Fibroblast of mammary gland (primary cell): ENCODE measurements around the gene HTRA1.

Experiments used
- DNase-seq: peaks from one replicate; pipeline ENCODE4 v3.0.0-alpha.2; 2010; ENCODE audit warnings: low read depth
- H3K4me3 ChIP-seq: 2 replicates; pipeline ENCODE4 v1.5.1; 2011; ENCODE audit warnings: low read depth, mild to moderate bottlenecking, low read length, moderate library complexity; ENCODE audit not compliant: control insufficient read depth
- TF ChIP-seq, protein P1 (sequence below): conservative IDR thresholded peaks from 2 replicates; pipeline ENCODE4 v1.5.1; 2011; ENCODE audit warnings: low read depth, low read length, inconsistent platforms; ENCODE audit not compliant: control insufficient read depth, insufficient read depth

The HTRA1 gene

DNA sequence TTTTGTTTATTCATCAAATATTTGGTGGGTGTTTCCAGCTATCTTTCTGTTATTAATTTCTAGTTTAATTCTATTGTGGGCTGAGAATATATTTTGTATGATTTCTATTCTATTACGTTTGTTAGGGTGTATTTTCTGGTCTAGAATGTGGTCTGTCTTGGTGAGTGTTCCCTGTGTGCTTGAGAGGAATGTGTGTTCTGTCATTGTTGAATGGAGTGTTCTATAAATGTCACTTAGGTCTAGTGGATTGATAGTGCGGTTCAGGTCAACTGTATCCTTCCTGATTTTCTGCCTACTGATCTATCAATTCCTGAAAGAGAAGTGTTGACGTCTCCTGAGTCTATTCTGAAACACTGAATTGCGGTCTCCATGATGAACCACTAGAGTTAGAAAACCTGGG lies 8.5 kb downstream of the HTRA1 start:
- no peak overlapping the region for H3K4me3 ChIP-seq
- DNase-seq, result no peak
- TF ChIP-seq, protein P1, sequence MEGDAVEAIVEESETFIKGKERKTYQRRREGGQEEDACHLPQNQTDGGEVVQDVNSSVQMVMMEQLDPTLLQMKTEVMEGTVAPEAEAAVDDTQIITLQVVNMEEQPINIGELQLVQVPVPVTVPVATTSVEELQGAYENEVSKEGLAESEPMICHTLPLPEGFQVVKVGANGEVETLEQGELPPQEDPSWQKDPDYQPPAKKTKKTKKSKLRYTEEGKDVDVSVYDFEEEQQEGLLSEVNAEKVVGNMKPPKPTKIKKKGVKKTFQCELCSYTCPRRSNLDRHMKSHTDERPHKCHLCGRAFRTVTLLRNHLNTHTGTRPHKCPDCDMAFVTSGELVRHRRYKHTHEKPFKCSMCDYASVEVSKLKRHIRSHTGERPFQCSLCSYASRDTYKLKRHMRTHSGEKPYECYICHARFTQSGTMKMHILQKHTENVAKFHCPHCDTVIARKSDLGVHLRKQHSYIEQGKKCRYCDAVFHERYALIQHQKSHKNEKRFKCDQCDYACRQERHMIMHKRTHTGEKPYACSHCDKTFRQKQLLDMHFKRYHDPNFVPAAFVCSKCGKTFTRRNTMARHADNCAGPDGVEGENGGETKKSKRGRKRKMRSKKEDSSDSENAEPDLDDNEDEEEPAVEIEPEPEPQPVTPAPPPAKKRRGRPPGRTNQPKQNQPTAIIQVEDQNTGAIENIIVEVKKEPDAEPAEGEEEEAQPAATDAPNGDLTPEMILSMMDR, result no peak

DNA sequence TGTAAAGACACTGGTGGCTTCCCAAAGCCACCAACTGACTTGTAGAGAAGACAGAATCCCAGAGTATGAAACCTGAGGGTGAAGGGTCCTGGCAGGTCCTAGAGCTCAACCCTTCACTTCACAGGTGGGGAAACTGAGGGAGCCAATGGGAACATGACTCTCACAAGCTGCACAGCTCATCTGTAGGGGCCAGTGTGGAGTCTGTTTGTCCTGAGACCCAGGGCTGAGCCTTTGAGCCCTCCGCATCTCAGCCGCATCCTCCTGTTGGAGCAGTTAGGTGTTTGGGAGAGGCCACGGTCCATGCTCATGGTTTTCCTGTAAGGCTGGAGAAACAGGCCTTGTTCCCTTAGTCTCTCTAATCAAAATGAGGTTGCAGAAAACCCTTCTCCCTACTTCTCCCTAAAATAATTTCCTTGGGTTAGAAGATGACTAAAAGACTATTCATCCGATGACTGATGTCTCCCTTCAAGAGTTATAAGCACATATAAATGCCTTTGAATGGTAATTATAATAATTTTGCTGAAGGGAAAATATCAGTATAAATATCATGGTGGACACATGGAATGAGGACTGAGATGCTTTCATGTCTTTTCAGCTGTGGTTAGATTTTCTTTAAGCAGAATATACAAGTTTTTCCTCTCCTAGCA lies 10.3 kb downstream of the HTRA1 start:
- peak; percentile 70 for DNase-seq
- H3K4me3 ChIP-seq, result no peak overlapping the region
- TF ChIP-seq, protein P1, result no peak

DNA sequence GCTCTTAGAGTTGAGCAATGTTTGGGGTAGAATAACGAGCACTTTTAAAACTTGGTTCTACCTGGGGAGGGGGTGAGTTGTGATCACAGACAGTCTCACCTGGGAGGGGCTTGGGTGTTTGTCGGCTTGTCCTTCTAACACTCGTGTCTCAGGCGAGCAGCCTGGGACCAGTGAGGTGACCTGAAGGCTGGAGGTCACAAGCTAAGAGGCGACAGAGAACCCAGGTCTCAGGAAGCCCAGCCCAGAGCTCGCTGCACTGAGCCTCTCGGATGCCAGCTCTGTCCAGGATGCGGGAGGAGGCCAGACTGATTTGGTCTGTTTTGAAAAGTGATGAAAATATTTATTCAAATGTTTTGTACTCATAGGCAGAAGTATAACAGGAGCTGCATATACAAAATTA lies 11.8 kb downstream of the HTRA1 start:
- TF ChIP-seq, protein P1, result no peak
- no peak for DNase-seq
- H3K4me3 ChIP-seq, result no peak overlapping the region

DNA sequence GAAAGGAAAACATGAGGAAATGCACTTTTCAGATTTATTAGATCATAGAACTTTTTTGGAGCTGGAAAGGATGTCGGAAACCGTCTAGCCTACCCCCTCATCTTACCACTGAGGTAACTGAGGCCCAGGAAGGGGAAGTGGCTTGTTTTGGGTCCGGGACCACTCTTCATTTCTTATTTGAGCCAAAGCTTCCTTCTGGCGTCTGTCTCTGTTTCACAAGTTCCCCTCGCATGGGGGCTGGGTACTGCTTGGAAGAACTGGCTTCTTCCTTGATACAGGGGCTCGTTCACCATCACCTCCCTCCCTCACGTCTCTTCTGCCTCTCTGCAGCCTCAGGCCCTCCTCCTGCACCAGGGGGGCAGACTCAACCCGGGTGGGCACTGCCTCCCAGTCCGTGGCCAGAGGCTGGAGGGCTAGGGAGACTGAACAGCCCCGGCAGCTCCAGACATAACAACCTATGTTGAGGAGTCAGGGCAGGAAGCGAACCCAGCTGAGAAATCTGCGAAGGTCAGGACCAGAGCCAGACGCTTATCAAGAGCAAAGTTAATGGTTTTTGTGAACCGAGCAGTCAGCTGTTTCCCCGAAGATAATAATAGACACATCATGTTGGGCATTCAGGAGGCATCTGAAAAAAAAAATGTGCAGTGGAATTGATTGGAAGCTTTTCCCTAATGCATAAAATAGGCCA lies 12.9 kb downstream of the HTRA1 start:
- H3K4me3 ChIP-seq, result no peak overlapping the region
- DNase-seq, result no peak
- TF ChIP-seq, protein P1, result no peak

DNA sequence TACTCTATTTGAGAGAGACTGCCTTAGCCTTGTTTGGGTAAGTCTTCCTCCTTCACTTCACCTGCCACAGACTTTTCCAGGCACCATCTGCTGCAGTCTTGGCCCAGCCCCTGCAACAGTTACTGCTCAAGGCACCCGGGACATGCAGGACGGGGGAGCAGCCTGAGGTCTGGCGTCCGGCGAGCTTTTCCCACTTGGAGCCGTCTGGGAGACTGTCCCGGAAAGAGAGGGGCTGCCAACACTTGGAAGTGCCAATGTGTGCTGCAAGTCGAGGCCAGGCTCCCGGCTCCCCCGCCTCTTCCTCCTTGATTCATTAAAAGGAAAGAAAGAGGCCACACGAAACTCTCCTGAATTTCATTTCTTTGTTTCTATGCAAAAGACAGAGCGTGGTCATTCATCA lies 13.7 kb downstream of the HTRA1 start:
- no peak for DNase-seq
- H3K4me3 ChIP-seq, result no peak overlapping the region
- TF ChIP-seq, protein P1, result no peak

DNA sequence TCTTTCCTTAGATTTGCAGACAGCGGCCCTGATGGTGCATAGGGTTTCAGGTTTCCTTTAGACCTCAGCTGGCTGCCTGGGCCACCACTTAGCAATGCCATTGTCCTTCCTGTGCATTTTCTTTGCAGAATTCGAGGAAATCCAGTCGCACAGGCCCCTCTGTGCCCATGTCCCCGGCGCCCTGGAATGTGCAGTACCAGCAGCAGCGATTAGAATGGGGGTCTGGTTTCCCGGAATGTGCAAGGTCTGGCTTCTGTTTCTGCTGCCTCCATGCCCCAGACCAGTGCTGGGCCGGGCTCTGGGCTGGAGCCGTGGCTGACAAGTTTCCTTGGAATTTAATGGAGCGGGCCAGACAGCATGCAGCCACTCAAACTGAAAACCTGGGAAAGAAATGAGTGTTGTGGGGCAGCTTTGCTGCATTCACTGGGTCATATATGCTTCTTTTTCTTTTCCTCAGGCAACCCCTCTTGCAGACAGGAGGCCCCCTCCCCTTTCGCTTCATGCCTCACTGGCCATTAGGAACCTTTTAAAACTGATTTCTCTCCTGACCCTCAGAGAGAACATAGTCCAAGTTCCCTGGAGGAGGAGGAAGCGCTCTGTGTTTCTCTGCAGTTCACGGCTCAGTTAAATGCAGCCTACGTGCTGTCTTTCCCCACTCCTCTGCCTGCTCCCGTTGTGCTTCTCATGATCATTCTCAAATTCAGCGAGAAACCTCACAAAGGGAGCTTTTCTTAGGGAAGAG lies 14.4 kb downstream of the HTRA1 start:
- no peak overlapping the region for H3K4me3 ChIP-seq
- TF ChIP-seq, protein P1, result no peak
- DNase-seq, result no peak
